GM12878 (cell line): ENCODE measurements around the gene CALCR. TPM values are rescaled to one million over a fixed set of nuclear protein-coding genes. Genes with fewer than 3 reads are reported as not detected.

Source experiments
- ATAC-seq: fragments of 200-7000 bp; cut with Tn5 transposase; 3 replicates; pipeline ENCODE4 v1.9.1; 2020; ENCODE audit warnings: mild to moderate bottlenecking, moderate library complexity
- BruUV-seq: library from RNA; stranded (reverse); fragments of 400-500 nt; replicated peaks from 2 replicates; lab custom pipeline; 2021; lab: Mats Ljungman, UMichigan
- CTCF ChIA-PET: fragments of 300-600 bp; sonication (Branson Sonifier 250); formaldehyde crosslinking; extraction: SDS; loops from one replicate; lab custom pipeline; 2021; ENCODE audit warnings: inconsistent platforms; lab: Yijun Ruan, JAX
- POLR2A ChIA-PET: fragments of 350-600 bp; formaldehyde crosslinking; extraction: SDS; loops from one replicate; lab custom pipeline; 2021; ENCODE audit warnings: inconsistent platforms; lab: Charles Lee
- RAD21 ChIA-PET: fragments of 300-600 bp; sonication (Branson Sonifier 250); formaldehyde crosslinking; loops from one replicate; lab custom pipeline; 2023; ENCODE audit warnings: antibody characterized with exemption; ENCODE audit not compliant: unreplicated experiment; lab: Charles Lee
- SMC1A ChIA-PET: fragments of 300-600 bp; sonication (Branson Sonifier 250); formaldehyde crosslinking; loops from one replicate; lab custom pipeline; 2023; ENCODE audit not compliant: unreplicated experiment, uncharacterized antibody; lab: Charles Lee
- DNase-seq: peaks from one replicate; pipeline ENCODE4 v3.0.0-alpha.2; 2011; ENCODE audit warnings: low read depth, low spot score
- FAIRE-seq: peaks from 3 replicates; lab custom pipeline; 2011; peaks lifted over from hg19 to GRCh38; lab: Jason Lieb, UNC
- H2AFZ ChIP-seq: 2 replicates; pipeline ENCODE4 v1.6.0; 2011; ENCODE audit warnings: low read depth, low read length, control low read depth; ENCODE audit not compliant: control insufficient read depth
- H3K27ac ChIP-seq: 2 replicates; pipeline ENCODE4 v1.5.1; 2011; ENCODE audit warnings: control low read depth; ENCODE audit not compliant: control insufficient read depth, insufficient read depth
- H3K27me3 ChIP-seq, 2 experiments: replicated peaks in 1 of 2; 2 replicates each; pipeline versions ENCODE4 v1.6.0 to v1.6.1; 2011; ENCODE audit warnings: low read length in 1 of 2; ENCODE audit not compliant: control insufficient read depth in 2 of 2, insufficient read depth in 2 of 2
- H3K36me3 ChIP-seq, 2 experiments: 2 replicates each; pipeline ENCODE4 v1.5.1; 2011; ENCODE audit warnings: low read length in 1 of 2; ENCODE audit not compliant: control insufficient read depth in 2 of 2, insufficient read depth in 2 of 2
- H3K4me1 ChIP-seq: 2 replicates; pipeline ENCODE4 v1.6.1; 2011; ENCODE audit warnings: mild to moderate bottlenecking, low read length, moderate library complexity, mixed read lengths; ENCODE audit not compliant: control insufficient read depth, insufficient read depth
- H3K4me2 ChIP-seq: 2 replicates; pipeline ENCODE4 v1.6.0; 2011; ENCODE audit warnings: control low read depth; ENCODE audit not compliant: control insufficient read depth, insufficient read depth
- H3K4me3 ChIP-seq: fragments of 200-600 bp; sonication (generic); 2 replicates; pipeline ENCODE4 v1.5.1; 2016
- H3K79me2 ChIP-seq: 2 replicates; pipeline ENCODE4 v1.6.0; 2011; ENCODE audit warnings: low read length; ENCODE audit not compliant: control insufficient read depth, insufficient read depth
- H3K9ac ChIP-seq: 2 replicates; pipeline ENCODE4 v1.8.0; 2011; ENCODE audit warnings: low read length, control low read depth, mixed read lengths; ENCODE audit not compliant: control insufficient read depth, insufficient read depth
- H3K9me3 ChIP-seq: replicated peaks from 3 replicates; pipeline ENCODE4 v1.5.1; 2011; ENCODE audit warnings: mild to moderate bottlenecking, low read length; ENCODE audit not compliant: control insufficient read depth, insufficient read depth
- H4K20me1 ChIP-seq: 2 replicates; pipeline ENCODE4 v1.6.0; 2011; ENCODE audit not compliant: control insufficient read depth, insufficient read depth
- CTCF ChIP-seq, 3 experiments: IDR thresholded peaks in 2 of 3; conservative IDR thresholded peaks in 1 of 3; 2 replicates each; pipeline ENCODE4 v1.5.1; 2011; ENCODE audit warnings: low read depth in 3 of 3, low read length in 3 of 3, mild to moderate bottlenecking in 3 of 3, control low read depth in 2 of 3, moderate library complexity in 2 of 3, inconsistent platforms in 1 of 3, mixed read lengths in 1 of 3; ENCODE audit not compliant: control insufficient read depth in 2 of 3, insufficient read depth in 1 of 3; ENCODE audit errors: extremely low read depth in 1 of 3
- MEF2B ChIP-seq: fragments of 450-650 bp; IDR thresholded peaks from 2 replicates; pipeline ENCODE4 v1.6.1; 2018; ENCODE audit warnings: mild to moderate bottlenecking, moderate library complexity; ENCODE audit not compliant: partially characterized antibody, poor library complexity, severe bottlenecking
- RAD21 ChIP-seq: IDR thresholded peaks from 2 replicates; pipeline ENCODE4 v1.6.1; 2011; ENCODE audit warnings: mild to moderate bottlenecking, low read depth, low read length, moderate library complexity; ENCODE audit not compliant: insufficient read depth
- RELB ChIP-seq: fragments of 450-650 bp; IDR thresholded peaks from 2 replicates; pipeline ENCODE4 v1.6.1; 2017; ENCODE audit warnings: low read depth, mild to moderate bottlenecking, moderate library complexity
- WGBS: methylation state at CpG from one replicate; pipeline ENCODE4 v1.1.6; 2016; ENCODE audit warnings: low lambda C conversion rate; ENCODE audit not compliant: insufficient replicate concordance, insufficient coverage; ENCODE audit errors: missing lambda C conversion rate; 5-methylcytosine and 5-hydroxymethylcytosine counted together
- in situ Hi-C: fragments of 300-500 bp; cut with MboI; formaldehyde crosslinking; loops from 9 replicates; pipeline ENCODE4 v1.14.3; 2018; ENCODE audit warnings: mixed read lengths
- intact Hi-C: fragments of 100-400 bp; cut with micrococcal nuclease; formaldehyde crosslinking; loops from one replicate; pipeline ENCODE4 v1.14.2; 2022; ENCODE audit not compliant: unreplicated experiment
- polyA plus RNA-seq, 11 experiments: library from polyadenylated mRNA; depleted of rRNA in 4 of 11; unstranded in 6 of 11; stranded (reverse) in 5 of 11; fragments of >200 nt; fragmentation: Nextera tagmentation in 4 of 11; fragmentation: Illumina TruSeq in 1 of 11; extraction: Ambion mirVana in 4 of 11; extraction: Trizol in 1 of 11; gene quantifications; 1 replicate in 1 of 11; 2 replicates in 10 of 11; pipeline versions ENCODE4 v1.2.1 to v1.2.3, GENCODE V29; 2011 to 2016; ENCODE audit warnings: inconsistent platforms in 2 of 11, missing spikeins in 2 of 11, low read depth in 1 of 11
- total RNA-seq, 4 experiments: library from RNA; depleted of rRNA in 3 of 4; stranded (reverse); fragments of >200 nt in 3 of 4; fragmentation: Illumina TruSeq in 1 of 4; extraction: Trizol in 1 of 4; gene quantifications; 2 replicates each; pipeline versions ENCODE4 v1.2.1 to v1.2.3, GENCODE V29; 2013 to 2021

CALCR gene
- total and polyA plus RNA-seq, 10 of the 15 experiments (the other 5 are each of a cell fraction or from before 2014, with no cell fraction given), result not detected

GRCh38 chr7:93461350-93461749 lies 113.2 kb downstream of the CALCR start:
- ChIA-PET CTCF (no interaction called here), RAD21 (no interaction called here), SMC1A (interaction anchor here (1.2 kb wide), 1 partner anchor 8 kb away, joined by 4 read pairs; no protein-coding TSS in a partner anchor), POLR2A (no interaction called here)
- BruUV-seq, result no TSS peak
- Histone ChIP-seq H2AFZ (no peak overlapping the region), H3K36me3 (no peaks in the 10 kb centered on the region), H3K4me2 (no peak overlapping the region), H3K79me2 (no peaks in the 10 kb centered on the region), H3K4me1 (no peaks in the 10 kb centered on the region), H4K20me1 (no peaks in the 10 kb centered on the region), H3K4me3 (no peak overlapping the region), H3K27ac (no peak overlapping the region), H3K9ac (no peak overlapping the region), H3K9me3 (no peaks in the 10 kb centered on the region), H3K27me3 (no peaks in the 10 kb centered on the region)
- ATAC-seq, result no peak
- no peak for TF ChIP-seq MEF2B
- TF ChIP-seq CTCF (IDR thresholded peaks at IDR 0.05 in 2 of 3, conservative IDR thresholded peaks at IDR 0.05 in 1 of 3; ENCODE audit: control insufficient read depth in 2 of 3, extremely low read depth in 1 of 3, insufficient read depth in 1 of 3, low read depth in 3 of 3, low read length in 3 of 3), result peak in 1 of 3 experiments; percentile 17; a peak in 1 of 6 replicates
- TF ChIP-seq RAD21, result peak; percentile 13; the same call in 1 of the 2 replicates
- no peak for TF ChIP-seq RELB
- no peak for DNase-seq
- WGBS, result 46% methylated on average over 2 of the region's 2 CpGs
- FAIRE-seq, result no peak
- in situ Hi-C loops (no loop called here), intact Hi-C loops (no loop called here)
